H9 (cell line): ENCODE data around the gene NDOR1. TPM values are rescaled to one million over a fixed set of nuclear protein-coding genes. Genes with fewer than 3 reads are reported as not detected.

ENCODE experiments used
- DNase-seq: peaks from one replicate; pipeline ENCODE4 v3.0.0-alpha.2; 2017
- H2AFZ ChIP-seq: one replicate; pipeline ENCODE4 v1.6.1; 2013; ENCODE audit warnings: mild to moderate bottlenecking, low read length, control low read depth, moderate library complexity
- H2AK5ac ChIP-seq: 2 replicates; pipeline ENCODE4 v1.6.1; 2013; ENCODE audit warnings: low read length, control low read depth, mixed read lengths; ENCODE audit not compliant: insufficient read length
- H2BK120ac ChIP-seq: one replicate; pipeline ENCODE4 v1.6.1; 2013; ENCODE audit warnings: low read depth, mild to moderate bottlenecking, low read length, control low read depth, inconsistent platforms; ENCODE audit not compliant: poor library complexity, severe bottlenecking
- H2BK12ac ChIP-seq: 2 replicates; pipeline ENCODE4 v1.6.1; 2013; ENCODE audit warnings: low read length, control low read depth, mixed read lengths, low read depth; ENCODE audit not compliant: insufficient read length
- H2BK15ac ChIP-seq: 2 replicates; pipeline ENCODE4 v1.6.1; 2013; ENCODE audit warnings: low read depth, low read length, control low read depth
- H2BK20ac ChIP-seq: one replicate; pipeline ENCODE4 v1.6.1; 2013; ENCODE audit warnings: low read depth, mild to moderate bottlenecking, low read length, control low read depth, inconsistent platforms; ENCODE audit not compliant: poor library complexity, severe bottlenecking
- H2BK5ac ChIP-seq: 2 replicates; pipeline ENCODE4 v1.6.1; 2013; ENCODE audit warnings: low read length, control low read depth, mixed read lengths; ENCODE audit not compliant: insufficient read length
- H3K14ac ChIP-seq: 2 replicates; pipeline ENCODE4 v1.6.1; 2013; ENCODE audit warnings: low read length, control low read depth; ENCODE audit not compliant: insufficient read depth
- H3K18ac ChIP-seq: 2 replicates; pipeline ENCODE4 v1.6.1; 2013; ENCODE audit warnings: low read depth, mild to moderate bottlenecking, mixed read lengths, low read length, control low read depth; ENCODE audit not compliant: insufficient read length
- H3K23ac ChIP-seq: 2 replicates; pipeline ENCODE4 v1.6.1; 2013; ENCODE audit warnings: low read length, control low read depth, mixed read lengths, low read depth; ENCODE audit not compliant: insufficient read length
- H3K23me2 ChIP-seq: 2 replicates; pipeline ENCODE4 v1.6.1; 2013; ENCODE audit warnings: low read depth, mild to moderate bottlenecking, mixed read lengths, low read length, control low read depth; ENCODE audit not compliant: insufficient read length, poor library complexity, severe bottlenecking
- H3K27ac ChIP-seq: 2 replicates; pipeline ENCODE4 v1.5.1; 2013; ENCODE audit warnings: low read length, control low read depth, mixed read lengths, low read depth; ENCODE audit not compliant: insufficient read length
- H3K27me3 ChIP-seq: 2 replicates; pipeline ENCODE4 v1.6.1; 2013; ENCODE audit warnings: low read length, control low read depth, inconsistent platforms; ENCODE audit not compliant: insufficient read depth
- H3K4ac ChIP-seq: 2 replicates; pipeline ENCODE4 v1.6.1; 2013; ENCODE audit warnings: low read depth, mild to moderate bottlenecking, control low read depth, inconsistent platforms, low read length, moderate library complexity
- H3K4me1 ChIP-seq: 2 replicates; pipeline ENCODE4 v1.6.1; 2013; ENCODE audit warnings: low read length, control low read depth, inconsistent platforms; ENCODE audit not compliant: insufficient read depth
- H3K4me2 ChIP-seq: 2 replicates; pipeline ENCODE4 v1.6.1; 2013; ENCODE audit warnings: low read length, control low read depth, mixed read lengths; ENCODE audit not compliant: insufficient read length, insufficient read depth
- H3K56ac ChIP-seq: 2 replicates; pipeline ENCODE4 v1.6.1; 2013; ENCODE audit warnings: low read depth, mild to moderate bottlenecking, mixed read lengths, low read length, control low read depth; ENCODE audit not compliant: insufficient read length
- H3K79me1 ChIP-seq: 2 replicates; pipeline ENCODE4 v1.6.1; 2013; ENCODE audit warnings: low read depth, mild to moderate bottlenecking, moderate library complexity, low read length, control low read depth, inconsistent platforms; ENCODE audit not compliant: insufficient read depth, poor library complexity, severe bottlenecking
- H3K79me2 ChIP-seq: 2 replicates; pipeline ENCODE4 v1.6.1; 2013; ENCODE audit warnings: low read length, control low read depth, inconsistent platforms; ENCODE audit not compliant: insufficient read depth
- H3K9ac ChIP-seq: 2 replicates; pipeline ENCODE4 v1.6.1; 2013; ENCODE audit warnings: low read length, control low read depth, mixed read lengths; ENCODE audit not compliant: insufficient read length; ENCODE audit errors: extremely low read depth
- H3K9me3 ChIP-seq: one replicate; pipeline ENCODE4 v1.6.1; 2013; ENCODE audit warnings: low read depth, low read length, inconsistent platforms; ENCODE audit not compliant: control insufficient read depth
- H3T11ph ChIP-seq: one replicate; pipeline ENCODE4 v1.6.1; 2013; ENCODE audit warnings: mild to moderate bottlenecking, low read length, control low read depth, inconsistent platforms
- H4K20me1 ChIP-seq: one replicate; pipeline ENCODE4 v1.6.1; 2013; ENCODE audit not compliant: control insufficient read depth, insufficient read length, insufficient read depth
- H4K5ac ChIP-seq: 2 replicates; pipeline ENCODE4 v1.6.1; 2013; ENCODE audit warnings: low read depth, mild to moderate bottlenecking, mixed read lengths, low read length, control low read depth; ENCODE audit not compliant: insufficient read length
- H4K8ac ChIP-seq: replicated peaks from 2 replicates; pipeline ENCODE4 v1.6.1; 2013; ENCODE audit warnings: low read length, control low read depth, mixed read lengths, low read depth; ENCODE audit not compliant: insufficient read length
- H4K91ac ChIP-seq: 2 replicates; pipeline ENCODE4 v1.6.1; 2013; ENCODE audit warnings: low read depth, mild to moderate bottlenecking, moderate library complexity, mixed read lengths, low read length, control low read depth; ENCODE audit not compliant: insufficient read length
- H3K27ac Mint-ChIP-seq, 3 experiments: 2 replicates in 2 of 3; 3 replicates in 1 of 3; pipeline ENCODE4 v1.8.0; 2020 to 2021; ENCODE audit warnings: mixed read lengths in 3 of 3, mild to moderate bottlenecking in 1 of 3, moderate library complexity in 1 of 3
- H3K27me3 Mint-ChIP-seq: 2 replicates; pipeline ENCODE4 v1.8.0; 2021; ENCODE audit warnings: low read depth, mild to moderate bottlenecking, moderate library complexity, mixed read lengths
- H3K36me3 Mint-ChIP-seq, 3 experiments: 2 replicates in 2 of 3; 3 replicates in 1 of 3; pipeline ENCODE4 v1.8.0; 2020 to 2021; ENCODE audit warnings: low read depth in 3 of 3, mixed read lengths in 3 of 3; ENCODE audit not compliant: insufficient read depth in 1 of 3
- H3K4me1 Mint-ChIP-seq, 2 experiments: 2 replicates each; pipeline ENCODE4 v1.8.0; 2020; ENCODE audit warnings: mixed read lengths in 2 of 2
- H3K4me3 Mint-ChIP-seq, 2 experiments: 2 replicates in 1 of 2; 3 replicates in 1 of 2; pipeline ENCODE4 v1.8.0; 2020 to 2021; ENCODE audit warnings: mild to moderate bottlenecking in 2 of 2, mixed read lengths in 2 of 2, moderate library complexity in 1 of 2
- H3K9me3 Mint-ChIP-seq, 2 experiments: 2 replicates in 1 of 2; 3 replicates in 1 of 2; pipeline ENCODE4 v1.8.0; 2020; ENCODE audit warnings: mild to moderate bottlenecking in 2 of 2, mixed read lengths in 2 of 2, moderate library complexity in 1 of 2
- CTCF ChIP-seq: fragments of 200-600 bp; sonication (generic); conservative IDR thresholded peaks from 3 replicates; pipeline ENCODE4 v1.8.0; 2021; ENCODE audit warnings: antibody characterized with exemption, mild to moderate bottlenecking
- WGBS: extraction: QIAGEN DNeasy Blood & Tissue Kit; methylation state at CpG from one replicate; pipeline ENCODE4 v1.1.7; 2013; ENCODE audit warnings: missing lambda C conversion rate, low lambda C conversion rate, mixed read lengths; ENCODE audit not compliant: insufficient read length; ENCODE audit errors: extremely low coverage; 5-methylcytosine and 5-hydroxymethylcytosine counted together
- total RNA-seq: library from RNA; stranded (reverse); gene quantifications from 2 replicates; pipeline ENCODE4 v1.2.1, GENCODE V29; 2021

The NDOR1 gene
- total RNA-seq, 1 experiment from 2014 or later = 44.1 TPM

- Histone ChIP-seq H4K8ac (no peak overlapping the region), H3K14ac (no peak overlapping the region; the same call in 1 of the 2 replicates), H3K4ac (no peak overlapping the region), H3K79me2 (no peaks in the 10 kb centered on the region), H2BK120ac (no peak overlapping the region), H3K4me1 (no peaks in the 10 kb centered on the region), H2AFZ (no peak overlapping the region), H2AK5ac (no peak overlapping the region), H3K56ac (no peak overlapping the region), H2BK20ac (no peak overlapping the region), H3K4me2 (no peak overlapping the region), H2BK15ac (no peak overlapping the region), H4K20me1 (no peaks in the 10 kb centered on the region), H3K79me1 (peaks cover 3% of the 10 kb centered on the region), H3K27me3 (no peaks in the 10 kb centered on the region), H3T11ph (no peak overlapping the region), H3K9ac (no peak overlapping the region), H3K9me3 (no peaks in the 10 kb centered on the region), H3K18ac (no peak overlapping the region), H2BK12ac (no peak overlapping the region), H3K23me2 (no peaks in the 10 kb centered on the region), H4K5ac (no peak overlapping the region), H2BK5ac (no peak overlapping the region), H4K91ac (no peak overlapping the region), H3K27ac (no peak overlapping the region), H3K23ac (no peak overlapping the region)
- Mint-ChIP-seq H3K9me3 (no peaks in the 10 kb centered on the region), H3K4me1 (peaks cover 5 to 16% of the 10 kb centered on the region in 2 experiments; a peak in 3 of 4 replicates), H3K27me3 (peaks cover 2% of the 10 kb centered on the region; the same call in 1 of the 2 replicates), H3K27ac (peak overlapping the region in 2 of 3 experiments; percentile 18 to 55; a peak in 1 of 7 replicates), H3K36me3 (peaks cover 5 to 15% (median 9%) of the 10 kb centered on the region in 3 experiments; a peak in 5 of 7 replicates), H3K4me3 (no peak overlapping the region)
- TF ChIP-seq CTCF = no peak
- no CpG with 5 or more reads among the region's 10 CpGs for WGBS
- no peak for DNase-seq
Measured at GRCh38 chr9:137194909-137195308, 10.6 kb upstream of the NDOR1 start.
